Measurements from ENCODE around the gene HIC1. TPM values are rescaled to one million over a fixed set of nuclear protein-coding genes. Genes with fewer than 3 reads are reported as not detected.

The HIC1 gene
- total and polyA plus RNA-seq, 9 of the 15 experiments (the other 6 are each of a cell fraction or from before 2014, with no cell fraction given): 0.01 to 2.5 (median 0.18) TPM

DNA sequence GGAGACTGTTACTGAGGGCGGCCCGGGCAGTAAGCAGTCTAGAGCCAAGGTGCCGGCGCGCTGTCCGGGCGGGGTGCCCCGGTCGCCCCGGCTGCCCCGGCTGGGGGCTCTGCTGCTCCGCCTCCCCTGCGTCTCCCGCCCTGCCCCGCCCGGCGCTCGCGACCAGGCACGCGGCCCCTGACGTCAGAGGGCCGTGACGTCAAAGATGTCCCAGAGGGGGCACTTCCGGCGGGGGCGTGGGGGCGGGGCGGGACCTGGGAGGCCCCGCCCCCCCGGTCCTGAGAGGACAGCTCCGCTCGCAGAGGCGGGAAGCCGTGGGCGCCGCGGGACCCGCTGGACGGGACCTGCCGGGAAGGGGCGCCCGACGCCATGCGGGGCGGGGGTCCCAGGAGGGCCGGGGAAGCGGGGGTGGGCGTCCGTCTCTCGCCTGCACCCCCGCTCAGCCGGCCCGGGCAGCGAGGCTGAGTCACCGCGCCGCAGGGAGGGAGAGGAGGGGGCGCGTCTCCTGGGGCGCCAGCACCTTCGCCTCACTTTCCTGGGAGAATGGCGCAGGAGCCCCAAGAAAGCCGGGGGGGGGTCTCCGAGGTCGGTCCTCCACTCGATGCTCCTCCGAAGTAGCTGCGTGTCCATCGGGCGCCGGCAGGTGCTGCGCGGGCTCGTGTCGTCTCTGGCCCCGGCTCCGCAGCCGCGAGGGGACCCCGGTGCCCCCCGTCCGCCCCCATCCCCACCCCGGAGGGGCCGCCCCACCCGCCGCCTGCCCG is 4.4 kb upstream of the HIC1 start (continued):
- peak; percentile 45 to 78; a peak in 3 of 4 replicates for TF ChIP-seq MNT (conservative IDR thresholded peaks at IDR 0.05)
- no peak for TF ChIP-seq NR4A1 (CRISPR knock-in tag; IDR thresholded peaks at IDR 0.05)
- TF ChIP-seq NR4A1 (tag; IDR thresholded peaks at IDR 0.05): no peak
- no peak for TF ChIP-seq KLF13 (tag; IDR thresholded peaks at IDR 0.05; ENCODE audit: borderline replicate concordance, low read depth)
- no peak for TF ChIP-seq ZNF639 (CRISPR knock-in tag; conservative IDR thresholded peaks at IDR 0.05 in 1 of 2, IDR thresholded peaks at IDR 0.05 in 1 of 2)
- no peak for TF ChIP-seq BCLAF1 (IDR thresholded peaks at IDR 0.05; ENCODE audit: borderline replicate concordance in 1 of 2, control insufficient read depth in 1 of 2, low read depth in 2 of 2, low read length in 1 of 2)
- TF ChIP-seq, protein P1, sequence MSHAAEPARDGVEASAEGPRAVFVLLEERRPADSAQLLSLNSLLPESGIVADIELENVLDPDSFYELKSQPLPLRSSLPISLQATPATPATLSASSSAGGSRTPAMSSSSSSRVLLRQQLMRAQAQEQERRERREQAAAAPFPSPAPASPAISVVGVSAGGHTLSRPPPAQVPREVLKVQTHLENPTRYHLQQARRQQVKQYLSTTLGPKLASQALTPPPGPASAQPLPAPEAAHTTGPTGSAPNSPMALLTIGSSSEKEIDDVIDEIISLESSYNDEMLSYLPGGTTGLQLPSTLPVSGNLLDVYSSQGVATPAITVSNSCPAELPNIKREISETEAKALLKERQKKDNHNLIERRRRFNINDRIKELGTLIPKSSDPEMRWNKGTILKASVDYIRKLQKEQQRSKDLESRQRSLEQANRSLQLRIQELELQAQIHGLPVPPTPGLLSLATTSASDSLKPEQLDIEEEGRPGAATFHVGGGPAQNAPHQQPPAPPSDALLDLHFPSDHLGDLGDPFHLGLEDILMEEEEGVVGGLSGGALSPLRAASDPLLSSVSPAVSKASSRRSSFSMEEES (CRISPR knock-in tag; IDR thresholded peaks at IDR 0.05): no peak
- TF ChIP-seq CSDE1 (IDR thresholded peaks at IDR 0.05): no peak
- no peak for TF ChIP-seq ZSCAN32 (CRISPR knock-in tag; IDR thresholded peaks at IDR 0.05)
- TF ChIP-seq TBP (optimal IDR thresholded peaks at IDR 0.05; ENCODE audit: low read depth, low read length): no peak
- no peak for TF ChIP-seq ELK1 (CRISPR knock-in tag; IDR thresholded peaks at IDR 0.05)
- TF ChIP-seq ZNF146 (CRISPR knock-in tag; IDR thresholded peaks at IDR 0.05; ENCODE audit: unreplicated experiment): peak; percentile 11
- TF ChIP-seq POLR2G (IDR thresholded peaks at IDR 0.05; ENCODE audit: low read depth, low read length): peak; percentile 58; the same call in 1 of the 2 replicates

Measured in K562 (cell line).